Neural progenitor cell (in vitro differentiated cells): ENCODE data around the gene MACROD2. TPM values are rescaled to one million over a fixed set of nuclear protein-coding genes. Genes with fewer than 3 reads are reported as not detected.

Experiments
- DNase-seq: peaks from one replicate; pipeline ENCODE4 v3.0.0-alpha.2; 2016; ENCODE audit warnings: low spot score
- H2AFZ ChIP-seq: fragments of 200-600 bp; sonication (generic); replicated peaks from 2 replicates; pipeline ENCODE4 v1.6.1; 2016; ENCODE audit warnings: antibody characterized with exemption
- H3F3A ChIP-seq: fragments of 200-600 bp; sonication (generic); 2 replicates; pipeline ENCODE4 v1.6.1; 2016; ENCODE audit warnings: antibody characterized with exemption, low read depth
- H3K27ac ChIP-seq: fragments of 200-600 bp; sonication (generic); 2 replicates; pipeline ENCODE4 v1.5.1; 2016; ENCODE audit warnings: mild to moderate bottlenecking
- H3K27me3 ChIP-seq: fragments of 200-600 bp; sonication (generic); 2 replicates; pipeline ENCODE4 v1.6.1; 2016; ENCODE audit warnings: mild to moderate bottlenecking, moderate library complexity
- H3K36me3 ChIP-seq: fragments of 200-600 bp; sonication (generic); 2 replicates; pipeline ENCODE4 v1.5.1; 2016
- H3K4me1 ChIP-seq: fragments of 200-600 bp; sonication (generic); 2 replicates; pipeline ENCODE4 v1.6.1; 2016; ENCODE audit warnings: mixed run types
- H3K4me2 ChIP-seq: fragments of 200-600 bp; sonication (generic); 2 replicates; pipeline ENCODE4 v1.6.1; 2016
- H3K4me3 ChIP-seq: fragments of 200-600 bp; sonication (generic); 2 replicates; pipeline ENCODE4 v1.5.1; 2016
- H3K79me2 ChIP-seq: fragments of 200-600 bp; sonication (generic); 2 replicates; pipeline ENCODE4 v1.6.1; 2016; ENCODE audit warnings: low read depth
- H3K9ac ChIP-seq: fragments of 200-600 bp; sonication (generic); 2 replicates; pipeline ENCODE4 v1.6.1; 2016
- H3K9me3 ChIP-seq: fragments of 200-600 bp; sonication (generic); 2 replicates; pipeline ENCODE4 v1.5.1; 2016; ENCODE audit warnings: low read depth
- H4K20me1 ChIP-seq: fragments of 200-600 bp; sonication (generic); 2 replicates; pipeline ENCODE4 v1.6.1; 2016; ENCODE audit warnings: low read depth
- H3K27ac Mint-ChIP-seq: 3 replicates; pipeline ENCODE4 v1.8.0; 2021; ENCODE audit warnings: mixed read lengths
- H3K27me3 Mint-ChIP-seq: 2 replicates; pipeline ENCODE4 v1.8.0; 2022; ENCODE audit warnings: low read depth, mild to moderate bottlenecking, inconsistent platforms, moderate library complexity, mixed read lengths; ENCODE audit not compliant: insufficient read depth
- H3K36me3 Mint-ChIP-seq: 3 replicates; pipeline ENCODE4 v1.8.0; 2021; ENCODE audit warnings: mixed read lengths
- H3K4me1 Mint-ChIP-seq: 3 replicates; pipeline ENCODE4 v1.8.0; 2021; ENCODE audit warnings: mixed read lengths
- H3K4me3 Mint-ChIP-seq: 3 replicates; pipeline ENCODE4 v1.8.0; 2021; ENCODE audit warnings: mild to moderate bottlenecking, moderate library complexity, mixed read lengths
- H3K9me3 Mint-ChIP-seq: 3 replicates; pipeline ENCODE4 v1.8.0; 2020; ENCODE audit warnings: mixed read lengths
- EZH2 ChIP-seq: fragments of 200-600 bp; sonication (generic); IDR thresholded peaks from 2 replicates; pipeline ENCODE4 v1.6.1; 2017; ENCODE audit warnings: antibody characterized with exemption, mild to moderate bottlenecking, moderate library complexity
- EZH2phosphoT487 ChIP-seq: fragments of 200-600 bp; sonication (generic); IDR thresholded peaks from 2 replicates; pipeline ENCODE4 v1.6.1; 2017; ENCODE audit warnings: antibody characterized with exemption
- total RNA-seq: library from RNA; depleted of rRNA; stranded (reverse); fragments of >200 nt; gene quantifications from 2 replicates; pipeline ENCODE4 v1.2.3, GENCODE V29; 2015; ENCODE audit warnings: low replicate concordance
- TF ChIP-seq, protein P1 (sequence below): fragments of 200-600 bp; sonication (generic); IDR thresholded peaks from 2 replicates; pipeline ENCODE4 v1.5.1; 2017; ENCODE audit warnings: antibody characterized with exemption, mild to moderate bottlenecking

The MACROD2 gene
- total RNA-seq, 1 donor from 2014 or later = 11.9 TPM

DNA sequence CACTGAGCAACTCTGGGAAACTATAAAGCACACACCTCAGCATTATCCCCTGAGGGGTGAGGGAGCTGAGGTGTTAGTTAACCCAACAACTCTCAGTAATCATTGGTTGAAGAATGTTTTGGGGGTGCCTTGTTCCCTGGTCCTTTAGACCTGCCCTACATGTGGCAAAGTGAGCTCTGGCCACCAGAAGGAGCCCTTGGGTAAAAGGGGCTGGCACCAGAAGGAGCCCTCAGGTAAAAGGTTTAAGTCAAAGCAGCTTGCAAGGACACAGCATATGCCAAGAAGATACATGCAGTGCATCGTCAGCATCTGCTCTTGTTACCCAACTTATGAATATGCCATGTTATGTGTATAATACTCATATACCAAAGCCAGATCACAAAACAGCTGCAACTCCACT is 1496.3 kb downstream of the MACROD2 start:
- Histone ChIP-seq H3K9ac (no peak overlapping the region), H3K4me1 (peaks cover 11% of the 10 kb centered on the region), H4K20me1 (no peaks in the 10 kb centered on the region), H3K9me3 (no peaks in the 10 kb centered on the region), H3K27me3 (no peaks in the 10 kb centered on the region), H3K36me3 (no peaks in the 10 kb centered on the region), H3K27ac (no peak overlapping the region), H3K79me2 (no peaks in the 10 kb centered on the region), H3F3A (no peaks in the 10 kb centered on the region), H3K4me2 (no peak overlapping the region), H2AFZ (no peak overlapping the region), H3K4me3 (no peak overlapping the region)
- Mint-ChIP-seq H3K4me3 (no peak overlapping the region), H3K27me3 (peaks cover 3% of the 10 kb centered on the region), H3K27ac (no peak overlapping the region), H3K9me3 (peaks cover 6% of the 10 kb centered on the region), H3K4me1 (peaks cover 27% of the 10 kb centered on the region), H3K36me3 (no peaks in the 10 kb centered on the region)
- no peak for TF ChIP-seq EZH2
- TF ChIP-seq, protein P1, sequence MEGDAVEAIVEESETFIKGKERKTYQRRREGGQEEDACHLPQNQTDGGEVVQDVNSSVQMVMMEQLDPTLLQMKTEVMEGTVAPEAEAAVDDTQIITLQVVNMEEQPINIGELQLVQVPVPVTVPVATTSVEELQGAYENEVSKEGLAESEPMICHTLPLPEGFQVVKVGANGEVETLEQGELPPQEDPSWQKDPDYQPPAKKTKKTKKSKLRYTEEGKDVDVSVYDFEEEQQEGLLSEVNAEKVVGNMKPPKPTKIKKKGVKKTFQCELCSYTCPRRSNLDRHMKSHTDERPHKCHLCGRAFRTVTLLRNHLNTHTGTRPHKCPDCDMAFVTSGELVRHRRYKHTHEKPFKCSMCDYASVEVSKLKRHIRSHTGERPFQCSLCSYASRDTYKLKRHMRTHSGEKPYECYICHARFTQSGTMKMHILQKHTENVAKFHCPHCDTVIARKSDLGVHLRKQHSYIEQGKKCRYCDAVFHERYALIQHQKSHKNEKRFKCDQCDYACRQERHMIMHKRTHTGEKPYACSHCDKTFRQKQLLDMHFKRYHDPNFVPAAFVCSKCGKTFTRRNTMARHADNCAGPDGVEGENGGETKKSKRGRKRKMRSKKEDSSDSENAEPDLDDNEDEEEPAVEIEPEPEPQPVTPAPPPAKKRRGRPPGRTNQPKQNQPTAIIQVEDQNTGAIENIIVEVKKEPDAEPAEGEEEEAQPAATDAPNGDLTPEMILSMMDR = peak; percentile 56
- no peak for TF ChIP-seq EZH2phosphoT487
- DNase-seq = peak; percentile 30

DNA sequence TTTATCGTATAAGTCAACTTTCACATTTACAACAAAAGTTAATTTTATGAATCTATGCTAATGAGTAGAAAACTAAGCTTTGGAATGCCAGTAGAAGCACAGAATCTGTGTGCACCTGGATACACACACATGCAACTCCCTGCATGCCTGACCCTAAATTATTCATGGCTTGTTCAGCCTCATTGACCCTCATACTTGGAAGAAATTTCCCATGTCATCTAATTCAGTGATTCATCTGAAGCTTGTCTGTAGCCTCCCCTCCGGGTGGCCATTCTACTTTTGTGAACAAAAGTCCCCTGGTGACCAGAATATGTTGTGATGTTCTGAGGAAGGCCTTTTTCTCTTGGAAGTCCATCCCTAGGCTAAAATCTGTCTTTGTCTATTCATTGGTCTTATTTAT is 1499.5 kb downstream of the MACROD2 start:
- H3K4me3 Mint-ChIP-seq = peak overlapping the region; percentile 7
- no peaks in the 10 kb centered on the region for H3K9me3 ChIP-seq
- no peak overlapping the region for H3K4me3 ChIP-seq
- H3K9me3 Mint-ChIP-seq = peaks cover 14% of the 10 kb centered on the region
- H4K20me1 ChIP-seq = no peaks in the 10 kb centered on the region
- no peak overlapping the region for H3K27ac ChIP-seq
- H3K27me3 Mint-ChIP-seq = peaks cover 3% of the 10 kb centered on the region
- H3K4me1 ChIP-seq = peaks cover 11% of the 10 kb centered on the region
- H2AFZ ChIP-seq = no peak overlapping the region
- peaks cover 31% of the 10 kb centered on the region for H3K4me1 Mint-ChIP-seq
- no peaks in the 10 kb centered on the region for H3K27me3 ChIP-seq
- H3F3A ChIP-seq = no peaks in the 10 kb centered on the region
- no peak for DNase-seq
- H3K36me3 ChIP-seq = no peaks in the 10 kb centered on the region
- H3K79me2 ChIP-seq = no peaks in the 10 kb centered on the region
- TF ChIP-seq, protein P1 = no peak
- TF ChIP-seq EZH2 (no peak), EZH2phosphoT487 (no peak)
- no peak overlapping the region for H3K9ac ChIP-seq
- H3K36me3 Mint-ChIP-seq = no peaks in the 10 kb centered on the region
- H3K4me2 ChIP-seq = no peak overlapping the region
- peak overlapping the region; percentile 50 for H3K27ac Mint-ChIP-seq

DNA sequence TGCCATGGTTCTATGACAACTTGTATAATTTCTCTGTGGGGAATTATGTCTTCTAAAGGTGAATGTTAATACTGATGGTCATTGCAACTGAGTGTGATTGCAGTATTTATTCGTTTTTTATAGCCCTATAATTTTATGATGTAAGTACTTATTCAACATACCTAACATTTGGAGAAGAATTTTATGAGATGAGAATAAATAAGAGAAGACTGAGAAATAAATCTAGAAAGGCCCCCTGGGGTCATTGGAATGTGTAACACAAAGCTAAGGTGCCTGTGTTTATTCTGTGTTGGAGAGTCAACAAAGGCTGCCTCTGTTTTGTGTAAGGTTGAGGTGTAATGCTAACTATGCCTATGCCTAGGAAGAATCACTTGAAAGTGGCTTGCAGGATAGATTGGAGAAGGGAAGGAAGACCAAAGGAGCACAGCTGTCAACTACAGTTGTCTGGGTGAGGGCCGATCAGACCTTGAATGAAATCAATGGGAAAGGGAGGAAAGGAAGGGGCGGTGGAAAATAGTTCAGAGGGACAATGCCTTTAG is 1501.3 kb downstream of the MACROD2 start:
- Mint-ChIP-seq H3K36me3 (no peaks in the 10 kb centered on the region), H3K9me3 (peaks cover 9% of the 10 kb centered on the region), H3K4me3 (no peak overlapping the region), H3K4me1 (peaks cover 31% of the 10 kb centered on the region), H3K27me3 (peaks cover 3% of the 10 kb centered on the region), H3K27ac (no peak overlapping the region)
- TF ChIP-seq EZH2phosphoT487 (no peak), EZH2 (no peak)
- TF ChIP-seq, protein P1 = no peak
- no peaks in the 10 kb centered on the region for H3K9me3 ChIP-seq
- no peak overlapping the region for H3K4me2 ChIP-seq
- no peak overlapping the region for H3K4me3 ChIP-seq
- H3K79me2 ChIP-seq = no peaks in the 10 kb centered on the region
- H3K9ac ChIP-seq = no peak overlapping the region
- no peak overlapping the region for H2AFZ ChIP-seq
- H3K27me3 ChIP-seq = no peaks in the 10 kb centered on the region
- H3K27ac ChIP-seq = no peak overlapping the region
- peaks cover 11% of the 10 kb centered on the region for H3K4me1 ChIP-seq
- DNase-seq = no peak
- no peaks in the 10 kb centered on the region for H4K20me1 ChIP-seq
- H3K36me3 ChIP-seq = no peaks in the 10 kb centered on the region
- H3F3A ChIP-seq = no peaks in the 10 kb centered on the region
